Measurements from ENCODE around the gene CPOX.

DNA sequence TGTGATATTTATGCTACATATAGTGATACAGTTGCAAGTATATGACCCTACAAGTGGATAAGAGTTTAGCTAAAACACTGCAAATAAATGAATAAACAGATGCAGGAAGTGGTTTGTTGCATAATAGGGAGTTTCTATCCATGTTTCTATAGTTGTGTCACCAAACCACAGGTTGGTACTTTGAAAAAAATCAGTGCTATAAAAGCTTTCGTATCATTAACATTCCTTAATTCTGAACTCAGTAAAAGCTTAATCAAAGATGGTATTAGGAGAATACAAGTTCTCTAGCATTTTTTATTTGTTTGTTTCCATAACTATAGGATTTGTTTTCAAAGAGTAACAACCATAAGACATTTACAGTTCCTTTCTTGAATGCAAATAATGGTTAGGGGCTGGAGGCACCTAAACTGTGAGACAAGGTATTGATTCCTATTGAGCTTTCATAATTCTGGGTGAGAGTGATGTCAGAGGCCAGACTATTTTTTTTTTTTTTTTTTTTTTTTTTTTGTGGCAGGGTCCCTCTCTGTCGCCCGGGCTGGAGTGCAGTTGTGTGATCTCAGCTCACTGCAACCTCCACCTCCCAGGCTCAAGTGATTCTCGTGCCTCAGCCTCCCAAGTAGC lies 29.6 kb downstream of the CPOX start:
- TF ChIP-seq, protein P1, sequence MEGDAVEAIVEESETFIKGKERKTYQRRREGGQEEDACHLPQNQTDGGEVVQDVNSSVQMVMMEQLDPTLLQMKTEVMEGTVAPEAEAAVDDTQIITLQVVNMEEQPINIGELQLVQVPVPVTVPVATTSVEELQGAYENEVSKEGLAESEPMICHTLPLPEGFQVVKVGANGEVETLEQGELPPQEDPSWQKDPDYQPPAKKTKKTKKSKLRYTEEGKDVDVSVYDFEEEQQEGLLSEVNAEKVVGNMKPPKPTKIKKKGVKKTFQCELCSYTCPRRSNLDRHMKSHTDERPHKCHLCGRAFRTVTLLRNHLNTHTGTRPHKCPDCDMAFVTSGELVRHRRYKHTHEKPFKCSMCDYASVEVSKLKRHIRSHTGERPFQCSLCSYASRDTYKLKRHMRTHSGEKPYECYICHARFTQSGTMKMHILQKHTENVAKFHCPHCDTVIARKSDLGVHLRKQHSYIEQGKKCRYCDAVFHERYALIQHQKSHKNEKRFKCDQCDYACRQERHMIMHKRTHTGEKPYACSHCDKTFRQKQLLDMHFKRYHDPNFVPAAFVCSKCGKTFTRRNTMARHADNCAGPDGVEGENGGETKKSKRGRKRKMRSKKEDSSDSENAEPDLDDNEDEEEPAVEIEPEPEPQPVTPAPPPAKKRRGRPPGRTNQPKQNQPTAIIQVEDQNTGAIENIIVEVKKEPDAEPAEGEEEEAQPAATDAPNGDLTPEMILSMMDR (IDR thresholded peaks at IDR 0.05) = no peak
- no peak for TF ChIP-seq POLR2AphosphoS5 (IDR thresholded peaks at IDR 0.05)
- TF ChIP-seq EP300 (IDR thresholded peaks at IDR 0.05) = no peak
